T-helper 1 cell treated with Interleukin-12 subunit alpha and Interleukin-12 subunit beta and Interleukin-4 antibody, amounts not matched to agents 30 μg/mL and 1 μg/mL, for 36 hours (primary cell): ENCODE results near the gene POLD2.
"Not testable (repeated sequence)": the region's sequence is repeated elsewhere in the genome, so short reads cannot be mapped to it uniquely, and the experiment has no call there.

Source experiments
- H3K27ac Mint-ChIP-seq: one replicate; pipeline ENCODE4 v1.8.0; 2021; ENCODE audit warnings: mild to moderate bottlenecking, mixed read lengths
- H3K27me3 Mint-ChIP-seq: one replicate; pipeline ENCODE4 v1.8.0; 2021; ENCODE audit warnings: low read depth, mixed read lengths
- H3K36me3 Mint-ChIP-seq: one replicate; pipeline ENCODE4 v1.8.0; 2021; ENCODE audit warnings: low read depth, mixed read lengths
- H3K4me1 Mint-ChIP-seq: one replicate; pipeline ENCODE4 v1.8.0; 2021; ENCODE audit warnings: low read depth, mixed read lengths
- H3K4me3 Mint-ChIP-seq: one replicate; pipeline ENCODE4 v1.8.0; 2021; ENCODE audit warnings: mild to moderate bottlenecking, moderate library complexity, mixed read lengths
- H3K9me3 Mint-ChIP-seq: one replicate; pipeline ENCODE4 v1.8.0; 2021; ENCODE audit warnings: mixed read lengths

Gene POLD2

GRCh38 chr7:44123190-44124003, at the start of gene POLD2:
Gene POLD2 (minus strand): TSS chr7:44123548. CDS start chr7:44122053, 1,495 bp downstream.
- peaks cover 11% of the 10 kb centered on the region for H3K36me3 Mint-ChIP-seq
- H3K4me1 Mint-ChIP-seq: peaks cover 25% of the 10 kb centered on the region
- no peaks in the 10 kb centered on the region for H3K9me3 Mint-ChIP-seq
- H3K27ac Mint-ChIP-seq: peak within 1 kb of the TSS; percentile 85
- peaks cover 17% of the 10 kb centered on the region for H3K27me3 Mint-ChIP-seq
- H3K4me3 Mint-ChIP-seq: peak within 1 kb of the TSS; percentile 81

- Mint-ChIP-seq H3K9me3 (no peaks in the 10 kb centered on the region), H3K27me3 (peaks cover 28% of the 10 kb centered on the region), H3K36me3 (no peaks in the 10 kb centered on the region), H3K27ac (no peak overlapping the region), H3K4me1 (peaks cover under 1% of the 10 kb centered on the region), H3K4me3 (no peak overlapping the region)
Observed at GRCh38 chr7:44172803-44173424, 49.6 kb upstream of the POLD2 start.

GRCh38 chr7:44172352-44172751, 49.0 kb upstream of the POLD2 start:
- Mint-ChIP-seq H3K36me3 (no peaks in the 10 kb centered on the region), H3K27ac (no peak overlapping the region), H3K9me3 (no peaks in the 10 kb centered on the region)

GRCh38 chr7:44171901-44172300, 48.6 kb upstream of the POLD2 start:
- not testable (repeated sequence) for H3K27ac Mint-ChIP-seq, H3K36me3 Mint-ChIP-seq, H3K4me1 Mint-ChIP-seq, H3K9me3 Mint-ChIP-seq, H3K4me3 Mint-ChIP-seq
- peaks cover 28% of the 10 kb centered on the region for H3K27me3 Mint-ChIP-seq

More at GRCh38 chr7:44172352-44172751, 49.0 kb upstream of the POLD2 start:
- H3K27me3 Mint-ChIP-seq: peaks cover 28% of the 10 kb centered on the region
- no peak overlapping the region for H3K4me3 Mint-ChIP-seq
- peaks cover 4% of the 10 kb centered on the region for H3K4me1 Mint-ChIP-seq

GRCh38 chr7:44167920-44168319, 44.6 kb upstream of the POLD2 start:
- Mint-ChIP-seq H3K4me3 (no peak overlapping the region), H3K36me3 (no peaks in the 10 kb centered on the region), H3K9me3 (no peaks in the 10 kb centered on the region), H3K27me3 (peaks cover 25% of the 10 kb centered on the region), H3K27ac (no peak overlapping the region), H3K4me1 (peaks cover 4% of the 10 kb centered on the region)

- H3K36me3 Mint-ChIP-seq: no peaks in the 10 kb centered on the region
- no peaks in the 10 kb centered on the region for H3K9me3 Mint-ChIP-seq
- H3K27me3 Mint-ChIP-seq: peaks cover 17% of the 10 kb centered on the region
- H3K27ac Mint-ChIP-seq: no peak overlapping the region
- H3K4me1 Mint-ChIP-seq: peaks cover 4% of the 10 kb centered on the region
- no peak overlapping the region for H3K4me3 Mint-ChIP-seq
Observed at GRCh38 chr7:44163591-44163990, 40.2 kb upstream of the POLD2 start.

- H3K36me3 Mint-ChIP-seq: no peaks in the 10 kb centered on the region
- no peak overlapping the region for H3K4me3 Mint-ChIP-seq
- peaks cover 17% of the 10 kb centered on the region for H3K27me3 Mint-ChIP-seq
- H3K9me3 Mint-ChIP-seq: no peaks in the 10 kb centered on the region
- peaks cover 3% of the 10 kb centered on the region for H3K4me1 Mint-ChIP-seq
- H3K27ac Mint-ChIP-seq: no peak overlapping the region
Observed at GRCh38 chr7:44162785-44163395, 39.5 kb upstream of the POLD2 start.

- Mint-ChIP-seq H3K36me3 (no peaks in the 10 kb centered on the region), H3K4me1 (no peaks in the 10 kb centered on the region), H3K27ac (no peak overlapping the region), H3K4me3 (no peak overlapping the region), H3K27me3 (peaks cover 17% of the 10 kb centered on the region), H3K9me3 (no peaks in the 10 kb centered on the region)
Observed at GRCh38 chr7:44162179-44162578, 38.8 kb upstream of the POLD2 start.

- H3K9me3 Mint-ChIP-seq: no peaks in the 10 kb centered on the region
- no peaks in the 10 kb centered on the region for H3K36me3 Mint-ChIP-seq
- H3K27me3 Mint-ChIP-seq: peaks cover 17% of the 10 kb centered on the region
- H3K4me1 Mint-ChIP-seq: no peaks in the 10 kb centered on the region
- no peak overlapping the region for H3K4me3 Mint-ChIP-seq
- no peak overlapping the region for H3K27ac Mint-ChIP-seq
Observed at GRCh38 chr7:44161371-44161770, 38.0 kb upstream of the POLD2 start.

- Mint-ChIP-seq H3K9me3 (no peaks in the 10 kb centered on the region), H3K27ac (no peak overlapping the region), H3K36me3 (no peaks in the 10 kb centered on the region), H3K4me1 (no peaks in the 10 kb centered on the region), H3K4me3 (no peak overlapping the region), H3K27me3 (peaks cover 10% of the 10 kb centered on the region)
Observed at GRCh38 chr7:44159824-44160630, 36.7 kb upstream of the POLD2 start.

- Mint-ChIP-seq H3K4me1 (no peaks in the 10 kb centered on the region), H3K4me3 (no peak overlapping the region), H3K27ac (no peak overlapping the region), H3K9me3 (no peaks in the 10 kb centered on the region), H3K36me3 (no peaks in the 10 kb centered on the region), H3K27me3 (peaks cover 3% of the 10 kb centered on the region)
Observed at GRCh38 chr7:44158873-44159631, 35.7 kb upstream of the POLD2 start.

- Mint-ChIP-seq H3K4me3 (no peak overlapping the region), H3K9me3 (no peaks in the 10 kb centered on the region), H3K27ac (no peak overlapping the region), H3K4me1 (no peaks in the 10 kb centered on the region), H3K36me3 (no peaks in the 10 kb centered on the region), H3K27me3 (no peaks in the 10 kb centered on the region)
Observed at GRCh38 chr7:44158096-44158872, 34.9 kb upstream of the POLD2 start.
